HG02870 (cell line): ENCODE results near the gene ERGIC1.

Source experiments
- ATAC-seq: cut with Tn5 transposase; IDR thresholded peaks from one replicate; pipeline ENCODE4 v1.9.1; 2021; ENCODE audit warnings: mild to moderate bottlenecking, moderate library complexity; ENCODE audit not compliant: unreplicated experiment

ERGIC1 gene

GRCh38 chr5:172959824-172960799 lies 126.1 kb downstream of the ERGIC1 start:
- no peak for ATAC-seq

- ATAC-seq: no peak
Observed at GRCh38 chr5:172969921-172970320, 135.9 kb downstream of the ERGIC1 start.

- no peak for ATAC-seq
Observed at GRCh38 chr5:172971482-172971881, 137.4 kb downstream of the ERGIC1 start.

GRCh38 chr5:172972552-172972951 lies 138.5 kb downstream of the ERGIC1 start:
- no peak for ATAC-seq

- ATAC-seq: no peak
Observed at GRCh38 chr5:172973127-172973916, 139.3 kb downstream of the ERGIC1 start.

GRCh38 chr5:172973931-172974330 lies 139.9 kb downstream of the ERGIC1 start:
- no peak for ATAC-seq

GRCh38 chr5:172975289-172975688 lies 141.2 kb downstream of the ERGIC1 start:
- no peak for ATAC-seq

- ATAC-seq: no peak
Observed at GRCh38 chr5:172979778-172980177, 145.7 kb downstream of the ERGIC1 start.

- no peak for ATAC-seq
Observed at GRCh38 chr5:172981931-172982330, 147.9 kb downstream of the ERGIC1 start.

- peak; percentile 84 for ATAC-seq
Observed at GRCh38 chr5:172983542-172984243, 149.6 kb downstream of the ERGIC1 start, which contains the start of gene ATP6V0E1. Gene ATP6V0E1, plus strand, starts transcription at chr5:172983771. Its CDS starts 90 bp downstream, at chr5:172983861.

- ATAC-seq: peak; percentile 65
Observed at GRCh38 chr5:172984244-172984953, 150.3 kb downstream of the ERGIC1 start.

- no peak for ATAC-seq
Observed at GRCh38 chr5:172985596-172985995, 151.5 kb downstream of the ERGIC1 start.

GRCh38 chr5:172988276-172988675 lies 154.2 kb downstream of the ERGIC1 start:
- no peak for ATAC-seq

GRCh38 chr5:172990776-172991175 lies 156.7 kb downstream of the ERGIC1 start:
- ATAC-seq: no peak

GRCh38 chr5:172994405-172994804 lies 160.4 kb downstream of the ERGIC1 start:
- no peak for ATAC-seq

- ATAC-seq: no peak
Observed at GRCh38 chr5:172999372-172999973, 165.4 kb downstream of the ERGIC1 start.

GRCh38 chr5:172999974-173000373 lies 165.9 kb downstream of the ERGIC1 start:
- no peak for ATAC-seq

GRCh38 chr5:173001229-173001841 lies 167.3 kb downstream of the ERGIC1 start:
- peak; percentile 84 for ATAC-seq
